GM12878 (cell line): ENCODE measurements around the gene POLR3F.

Experiments used
- POLR2A ChIP-seq: IDR thresholded peaks from 2 replicates; pipeline ENCODE4 v1.6.1; 2011; ENCODE audit warnings: low read depth, mild to moderate bottlenecking, low read length
- TF ChIP-seq, protein P1 (sequence below): IDR thresholded peaks from 2 replicates; pipeline ENCODE4 v1.6.1; 2012; ENCODE audit warnings: low read length, inconsistent platforms

DNA sequence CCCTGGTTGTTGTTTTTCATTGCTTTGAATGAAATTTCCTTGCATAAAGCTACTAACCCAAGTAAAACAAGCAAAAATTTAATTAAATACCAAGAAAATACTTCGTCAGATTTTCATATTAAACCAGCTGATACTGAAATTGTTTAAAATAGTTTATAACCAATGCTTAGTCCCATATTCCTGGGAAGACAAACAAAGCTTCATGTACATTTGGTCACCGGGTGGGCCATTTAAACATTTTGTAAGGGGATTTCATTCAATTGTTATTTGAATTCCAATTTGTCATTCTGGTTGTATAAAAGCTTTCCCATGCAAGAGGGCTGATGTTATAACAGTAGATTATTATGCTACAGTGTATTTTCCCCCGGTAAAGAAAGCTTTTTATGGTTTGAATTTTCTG is 30.4 kb downstream of the POLR3F start:
- TF ChIP-seq POLR2A = no peak
- TF ChIP-seq, protein P1, sequence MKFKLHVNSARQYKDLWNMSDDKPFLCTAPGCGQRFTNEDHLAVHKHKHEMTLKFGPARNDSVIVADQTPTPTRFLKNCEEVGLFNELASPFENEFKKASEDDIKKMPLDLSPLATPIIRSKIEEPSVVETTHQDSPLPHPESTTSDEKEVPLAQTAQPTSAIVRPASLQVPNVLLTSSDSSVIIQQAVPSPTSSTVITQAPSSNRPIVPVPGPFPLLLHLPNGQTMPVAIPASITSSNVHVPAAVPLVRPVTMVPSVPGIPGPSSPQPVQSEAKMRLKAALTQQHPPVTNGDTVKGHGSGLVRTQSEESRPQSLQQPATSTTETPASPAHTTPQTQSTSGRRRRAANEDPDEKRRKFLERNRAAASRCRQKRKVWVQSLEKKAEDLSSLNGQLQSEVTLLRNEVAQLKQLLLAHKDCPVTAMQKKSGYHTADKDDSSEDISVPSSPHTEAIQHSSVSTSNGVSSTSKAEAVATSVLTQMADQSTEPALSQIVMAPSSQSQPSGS = no peak
